Measurements from ENCODE around the gene SNTG2. TPM values are rescaled to one million over a fixed set of nuclear protein-coding genes. Genes with fewer than 3 reads are reported as not detected.

Gene SNTG2
- total RNA-seq, 1 experiment from 2014 or later, result 20.5 TPM

DNA sequence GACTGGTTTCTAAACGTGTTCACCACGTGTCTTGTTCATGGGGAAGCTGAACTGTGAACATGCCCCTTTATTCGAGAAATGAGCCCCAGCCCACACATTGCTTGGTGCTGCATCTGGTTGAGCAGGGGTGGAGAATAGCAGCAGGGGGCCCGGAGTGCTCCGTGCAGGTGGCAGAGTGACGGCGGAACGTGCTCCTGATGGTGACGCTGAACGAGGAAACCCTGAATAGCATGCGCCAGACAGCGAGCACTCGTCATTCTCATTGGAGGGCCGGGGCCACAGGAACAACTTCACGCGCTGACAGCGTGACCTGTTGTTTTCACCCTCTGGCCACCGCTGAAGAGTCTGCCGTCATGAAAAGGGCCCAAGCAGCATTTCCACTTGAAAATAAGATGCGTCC is 336.8 kb downstream of the SNTG2 start (continued):
- TF ChIP-seq FOXP4 (CRISPR knock-in tag; IDR thresholded peaks at IDR 0.05) (no peak), ETV6 (CRISPR knock-in tag; IDR thresholded peaks at IDR 0.05) (no peak), ZNF423 (CRISPR knock-in tag; IDR thresholded peaks at IDR 0.05) (no peak), ATF1 (CRISPR knock-in tag; IDR thresholded peaks at IDR 0.05) (no peak), RELA (CRISPR knock-in tag; IDR thresholded peaks at IDR 0.05; ENCODE audit: borderline replicate concordance) (no peak), AFF4 (CRISPR knock-in tag; IDR thresholded peaks at IDR 0.05; ENCODE audit: borderline replicate concordance) (no peak), SMAD3 (CRISPR knock-in tag; IDR thresholded peaks at IDR 0.05; ENCODE audit: borderline replicate concordance) (no peak), ZNF396 (CRISPR knock-in tag; IDR thresholded peaks at IDR 0.05; ENCODE audit: borderline replicate concordance) (no peak), RORB (CRISPR knock-in tag; IDR thresholded peaks at IDR 0.05) (no peak)
- TF ChIP-seq, protein P1, sequence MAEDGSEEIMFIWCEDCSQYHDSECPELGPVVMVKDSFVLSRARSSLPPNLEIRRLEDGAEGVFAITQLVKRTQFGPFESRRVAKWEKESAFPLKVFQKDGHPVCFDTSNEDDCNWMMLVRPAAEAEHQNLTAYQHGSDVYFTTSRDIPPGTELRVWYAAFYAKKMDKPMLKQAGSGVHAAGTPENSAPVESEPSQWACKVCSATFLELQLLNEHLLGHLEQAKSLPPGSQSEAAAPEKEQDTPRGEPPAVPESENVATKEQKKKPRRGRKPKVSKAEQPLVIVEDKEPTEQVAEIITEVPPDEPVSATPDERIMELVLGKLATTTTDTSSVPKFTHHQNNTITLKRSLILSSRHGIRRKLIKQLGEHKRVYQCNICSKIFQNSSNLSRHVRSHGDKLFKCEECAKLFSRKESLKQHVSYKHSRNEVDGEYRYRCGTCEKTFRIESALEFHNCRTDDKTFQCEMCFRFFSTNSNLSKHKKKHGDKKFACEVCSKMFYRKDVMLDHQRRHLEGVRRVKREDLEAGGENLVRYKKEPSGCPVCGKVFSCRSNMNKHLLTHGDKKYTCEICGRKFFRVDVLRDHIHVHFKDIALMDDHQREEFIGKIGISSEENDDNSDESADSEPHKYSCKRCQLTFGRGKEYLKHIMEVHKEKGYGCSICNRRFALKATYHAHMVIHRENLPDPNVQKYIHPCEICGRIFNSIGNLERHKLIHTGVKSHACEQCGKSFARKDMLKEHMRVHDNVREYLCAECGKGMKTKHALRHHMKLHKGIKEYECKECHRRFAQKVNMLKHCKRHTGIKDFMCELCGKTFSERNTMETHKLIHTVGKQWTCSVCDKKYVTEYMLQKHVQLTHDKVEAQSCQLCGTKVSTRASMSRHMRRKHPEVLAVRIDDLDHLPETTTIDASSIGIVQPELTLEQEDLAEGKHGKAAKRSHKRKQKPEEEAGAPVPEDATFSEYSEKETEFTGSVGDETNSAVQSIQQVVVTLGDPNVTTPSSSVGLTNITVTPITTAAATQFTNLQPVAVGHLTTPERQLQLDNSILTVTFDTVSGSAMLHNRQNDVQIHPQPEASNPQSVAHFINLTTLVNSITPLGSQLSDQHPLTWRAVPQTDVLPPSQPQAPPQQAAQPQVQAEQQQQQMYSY (CRISPR knock-in tag; IDR thresholded peaks at IDR 0.05), result no peak
- TF ChIP-seq, protein P2, sequence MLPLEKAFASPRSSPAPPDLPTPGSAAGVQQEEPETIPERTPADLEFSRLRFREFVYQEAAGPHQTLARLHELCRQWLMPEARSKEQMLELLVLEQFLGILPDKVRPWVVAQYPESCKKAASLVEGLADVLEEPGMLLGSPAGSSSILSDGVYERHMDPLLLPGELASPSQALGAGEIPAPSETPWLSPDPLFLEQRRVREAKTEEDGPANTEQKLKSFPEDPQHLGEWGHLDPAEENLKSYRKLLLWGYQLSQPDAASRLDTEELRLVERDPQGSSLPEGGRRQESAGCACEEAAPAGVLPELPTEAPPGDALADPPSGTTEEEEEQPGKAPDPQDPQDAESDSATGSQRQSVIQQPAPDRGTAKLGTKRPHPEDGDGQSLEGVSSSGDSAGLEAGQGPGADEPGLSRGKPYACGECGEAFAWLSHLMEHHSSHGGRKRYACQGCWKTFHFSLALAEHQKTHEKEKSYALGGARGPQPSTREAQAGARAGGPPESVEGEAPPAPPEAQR (CRISPR knock-in tag; IDR thresholded peaks at IDR 0.05), result no peak
- TF ChIP-seq, protein P3, sequence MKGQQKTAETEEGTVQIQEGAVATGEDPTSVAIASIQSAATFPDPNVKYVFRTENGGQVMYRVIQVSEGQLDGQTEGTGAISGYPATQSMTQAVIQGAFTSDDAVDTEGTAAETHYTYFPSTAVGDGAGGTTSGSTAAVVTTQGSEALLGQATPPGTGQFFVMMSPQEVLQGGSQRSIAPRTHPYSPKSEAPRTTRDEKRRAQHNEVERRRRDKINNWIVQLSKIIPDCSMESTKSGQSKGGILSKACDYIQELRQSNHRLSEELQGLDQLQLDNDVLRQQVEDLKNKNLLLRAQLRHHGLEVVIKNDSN (CRISPR knock-in tag; IDR thresholded peaks at IDR 0.05), result no peak

DNA sequence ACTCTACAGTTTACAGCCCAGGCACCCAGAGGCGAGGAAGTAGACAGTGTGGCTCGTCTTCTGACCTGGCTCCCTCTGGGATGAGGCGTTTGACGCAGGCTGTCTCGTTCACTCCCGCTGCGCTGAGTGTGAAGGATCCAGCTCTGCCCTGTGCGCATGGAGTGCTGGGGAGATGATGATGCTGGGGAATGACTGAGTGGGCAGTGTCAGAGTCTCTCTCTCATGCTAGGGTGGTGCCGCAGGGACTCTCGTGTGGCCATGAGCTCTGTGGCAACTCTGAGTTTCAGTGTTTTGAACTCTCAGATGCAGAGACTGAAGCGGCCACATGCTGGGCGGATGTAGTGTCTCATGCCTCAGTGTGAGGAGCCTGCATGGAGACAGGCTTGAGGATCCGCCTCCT is 344.3 kb downstream of the SNTG2 start:
- H3K27ac Mint-ChIP-seq, result no peak overlapping the region
- no peak overlapping the region for H3K4me3 Mint-ChIP-seq
- no peaks in the 10 kb centered on the region for H3K27me3 Mint-ChIP-seq (ENCODE audit: low read depth)
- DNase-seq (ENCODE audit: low spot score), result no peak
- ChIA-PET POLR2A (no interaction called here), CTCF (no interaction called here)
- no peak for ATAC-seq
- no peaks in the 10 kb centered on the region for H3K4me1 Mint-ChIP-seq
- no peaks in the 10 kb centered on the region for H3K36me3 Mint-ChIP-seq
- no peaks in the 10 kb centered on the region for H3K9me3 Mint-ChIP-seq
- no peak for TF ChIP-seq FOXP1 (CRISPR knock-in tag; IDR thresholded peaks at IDR 0.05; ENCODE audit: borderline replicate concordance)
- no peak for TF ChIP-seq NFATC4 (CRISPR knock-in tag; IDR thresholded peaks at IDR 0.05)
- TF ChIP-seq TEAD4 (CRISPR knock-in tag; IDR thresholded peaks at IDR 0.05), result no peak
- no peak for TF ChIP-seq SMAD3 (CRISPR knock-in tag; IDR thresholded peaks at IDR 0.05; ENCODE audit: borderline replicate concordance)
- no peak for TF ChIP-seq GRHL2 (CRISPR knock-in tag; IDR thresholded peaks at IDR 0.05; ENCODE audit: insufficient replicate concordance, severe bottlenecking)
- TF ChIP-seq, protein P4, sequence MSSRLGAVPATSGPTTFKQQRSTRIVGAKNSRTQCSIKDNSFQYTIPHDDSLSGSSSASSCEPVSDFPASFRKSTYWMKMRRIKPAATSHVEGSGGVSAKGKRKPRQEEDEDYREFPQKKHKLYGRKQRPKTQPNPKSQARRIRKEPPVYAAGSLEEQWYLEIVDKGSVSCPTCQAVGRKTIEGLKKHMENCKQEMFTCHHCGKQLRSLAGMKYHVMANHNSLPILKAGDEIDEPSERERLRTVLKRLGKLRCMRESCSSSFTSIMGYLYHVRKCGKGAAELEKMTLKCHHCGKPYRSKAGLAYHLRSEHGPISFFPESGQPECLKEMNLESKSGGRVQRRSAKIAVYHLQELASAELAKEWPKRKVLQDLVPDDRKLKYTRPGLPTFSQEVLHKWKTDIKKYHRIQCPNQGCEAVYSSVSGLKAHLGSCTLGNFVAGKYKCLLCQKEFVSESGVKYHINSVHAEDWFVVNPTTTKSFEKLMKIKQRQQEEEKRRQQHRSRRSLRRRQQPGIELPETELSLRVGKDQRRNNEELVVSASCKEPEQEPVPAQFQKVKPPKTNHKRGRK (CRISPR knock-in tag; IDR thresholded peaks at IDR 0.05; ENCODE audit: borderline replicate concordance), result no peak
- TF ChIP-seq, protein P5, sequence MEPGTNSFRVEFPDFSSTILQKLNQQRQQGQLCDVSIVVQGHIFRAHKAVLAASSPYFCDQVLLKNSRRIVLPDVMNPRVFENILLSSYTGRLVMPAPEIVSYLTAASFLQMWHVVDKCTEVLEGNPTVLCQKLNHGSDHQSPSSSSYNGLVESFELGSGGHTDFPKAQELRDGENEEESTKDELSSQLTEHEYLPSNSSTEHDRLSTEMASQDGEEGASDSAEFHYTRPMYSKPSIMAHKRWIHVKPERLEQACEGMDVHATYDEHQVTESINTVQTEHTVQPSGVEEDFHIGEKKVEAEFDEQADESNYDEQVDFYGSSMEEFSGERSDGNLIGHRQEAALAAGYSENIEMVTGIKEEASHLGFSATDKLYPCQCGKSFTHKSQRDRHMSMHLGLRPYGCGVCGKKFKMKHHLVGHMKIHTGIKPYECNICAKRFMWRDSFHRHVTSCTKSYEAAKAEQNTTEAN (CRISPR knock-in tag; IDR thresholded peaks at IDR 0.05), result no peak
